GM18867 (cell line): Measurements from ENCODE around the gene HTR3D.
"Not testable (repeated sequence)": the region's sequence is repeated elsewhere in the genome, so short reads cannot be mapped to it uniquely, and the experiment has no call there.

Experiments used
- ATAC-seq: cut with Tn5 transposase; IDR thresholded peaks from one replicate; pipeline ENCODE4 v1.9.1; 2021; ENCODE audit warnings: mild to moderate bottlenecking, moderate library complexity; ENCODE audit not compliant: unreplicated experiment

HTR3D gene

DNA sequence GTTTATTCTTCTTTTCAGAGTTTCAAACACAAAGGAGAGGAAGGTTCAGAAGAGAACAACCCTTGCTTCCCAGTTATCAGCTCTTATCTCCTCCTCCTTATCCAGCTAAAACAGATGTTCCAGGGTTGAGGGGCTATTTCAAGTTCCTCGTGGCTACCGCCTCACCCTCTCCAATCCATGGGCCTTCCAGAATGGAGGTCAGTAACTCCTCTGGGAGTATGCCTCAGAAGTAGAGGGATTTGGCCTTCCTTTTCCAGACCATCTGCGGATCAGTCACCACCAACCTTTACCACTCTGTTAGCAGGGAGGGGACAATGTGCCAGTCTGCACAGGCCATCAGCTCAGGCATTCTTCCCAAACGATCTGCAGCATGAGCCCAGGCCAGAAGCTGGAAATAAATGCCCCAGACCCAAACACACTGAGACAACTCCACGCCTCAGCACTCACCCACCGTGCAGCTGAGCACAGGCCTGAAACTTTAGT lies 36.1 kb downstream of the HTR3D start:
- ATAC-seq, result no peak

GRCh38 chr3:184068344-184068743 lies 36.8 kb downstream of the HTR3D start:
- ATAC-seq, result no peak

GRCh38 chr3:184071142-184071541 lies 39.6 kb downstream of the HTR3D start:
- not testable (repeated sequence) for ATAC-seq

- no peak for ATAC-seq
Observed at GRCh38 chr3:184073621-184074020, 42.1 kb downstream of the HTR3D start.

DNA sequence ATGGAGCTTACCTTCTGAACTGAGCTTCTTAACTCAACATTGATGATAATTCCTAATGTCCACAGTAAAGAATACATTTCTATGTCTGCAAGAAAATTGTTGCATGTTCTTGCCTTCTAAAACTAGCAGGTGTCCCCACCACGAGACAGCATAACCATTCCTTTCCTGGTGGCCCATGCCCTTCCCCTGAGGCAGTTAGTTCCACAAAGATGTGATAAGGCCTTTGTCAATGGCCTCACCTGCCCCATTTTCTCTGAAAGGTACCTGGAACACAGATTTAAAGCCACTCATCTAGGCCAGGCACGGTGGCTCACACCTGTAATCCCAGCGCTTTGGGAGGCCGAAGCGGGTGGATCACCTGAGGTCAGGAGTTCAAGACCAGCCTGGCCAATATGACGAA lies 44.4 kb downstream of the HTR3D start:
- ATAC-seq, result no peak

DNA sequence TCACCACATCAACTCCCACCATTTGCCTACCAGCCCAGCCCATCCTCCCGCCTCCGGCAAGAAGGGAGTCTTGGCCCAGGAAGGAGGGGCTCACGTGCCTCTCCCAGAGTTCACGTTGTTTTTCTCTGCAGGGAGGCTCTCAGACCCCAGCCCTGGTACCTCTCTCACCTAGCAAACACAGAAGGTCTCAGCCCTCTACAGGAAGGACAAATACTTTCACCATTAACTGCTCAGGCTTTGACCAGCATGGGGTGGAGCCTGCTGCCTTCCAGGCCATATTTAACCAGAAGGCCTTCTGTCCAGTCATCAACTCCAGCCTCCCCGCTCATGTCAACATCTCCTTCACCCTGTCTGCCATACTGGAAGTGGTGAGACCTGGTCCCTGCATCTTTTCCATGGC lies 46.3 kb downstream of the HTR3D start:
- no peak for ATAC-seq

DNA sequence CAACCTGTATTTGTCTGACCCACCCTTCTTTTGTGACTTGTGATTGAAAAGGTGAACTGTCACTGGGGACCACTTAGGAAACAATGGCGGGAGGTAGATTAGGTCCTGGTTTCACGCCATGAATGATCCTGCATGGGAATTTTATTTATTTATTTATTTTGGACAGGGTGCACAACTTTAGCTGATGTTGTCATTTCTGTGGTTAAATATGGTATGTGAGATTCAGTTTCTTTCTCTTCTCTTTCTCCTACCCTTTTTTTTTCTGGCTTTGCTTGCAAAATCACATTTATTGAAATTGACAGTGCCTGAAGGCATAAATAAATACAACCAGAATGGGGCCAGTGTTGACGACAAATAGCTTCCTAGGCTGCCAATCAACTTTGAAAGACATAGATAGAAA lies 47.3 kb downstream of the HTR3D start:
- no peak for ATAC-seq

- ATAC-seq, result no peak
Observed at GRCh38 chr3:184081116-184081830, 49.7 kb downstream of the HTR3D start.

- ATAC-seq, result no peak
Observed at GRCh38 chr3:184082034-184082433, 50.5 kb downstream of the HTR3D start.

DNA sequence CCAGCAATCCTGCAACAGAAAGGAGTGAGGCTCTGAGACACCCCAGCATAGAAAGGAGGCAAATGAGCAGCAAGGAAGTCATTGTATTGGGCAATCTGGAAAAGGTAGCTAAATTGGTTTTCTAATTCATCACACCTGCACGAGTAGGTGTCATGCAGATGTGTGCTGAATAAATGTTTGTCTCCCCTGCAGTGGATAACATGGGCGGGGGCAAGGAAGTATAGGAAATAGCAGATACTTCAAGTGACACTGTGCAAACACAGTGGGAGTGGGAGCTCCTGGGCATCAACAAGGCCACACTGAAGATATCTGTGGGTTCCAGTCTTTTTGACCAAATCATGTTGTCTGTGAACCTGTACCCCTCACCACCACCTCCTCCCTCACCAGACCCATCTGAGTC lies 50.9 kb downstream of the HTR3D start:
- no peak for ATAC-seq

GRCh38 chr3:184085389-184085852 lies 53.9 kb downstream of the HTR3D start:
- no peak for ATAC-seq
